Ishikawa (cell line): Measurements from ENCODE around the gene PKM.
A peak's percentile ranks its signal among the peaks of the same experiment; 100 is the strongest.

ENCODE experiments used
- CEBPB ChIP-seq: IDR thresholded peaks from 2 replicates; pipeline ENCODE4 v1.6.1; 2012
- CREB1 ChIP-seq: IDR thresholded peaks from 2 replicates; pipeline ENCODE4 v1.6.1; 2012; ENCODE audit warnings: low read depth
- EGR1 ChIP-seq: IDR thresholded peaks from 2 replicates; pipeline ENCODE4 v1.6.1; 2012
- EP300 ChIP-seq: IDR thresholded peaks from 2 replicates; pipeline ENCODE4 v1.6.1; 2012; ENCODE audit warnings: borderline replicate concordance
- FOXM1 ChIP-seq: IDR thresholded peaks from 2 replicates; pipeline ENCODE4 v1.6.1; 2012; ENCODE audit warnings: low read depth, borderline replicate concordance
- MAX ChIP-seq: IDR thresholded peaks from 2 replicates; pipeline ENCODE4 v1.6.1; 2012
- NFIC ChIP-seq: IDR thresholded peaks from 2 replicates; pipeline ENCODE4 v1.6.1; 2012
- RAD21 ChIP-seq: IDR thresholded peaks from 2 replicates; pipeline ENCODE4 v1.6.1; 2012; ENCODE audit warnings: low read depth
- REST ChIP-seq: IDR thresholded peaks from 2 replicates; pipeline ENCODE4 v1.6.1; 2012; ENCODE audit warnings: low read depth, mild to moderate bottlenecking
- TAF1 ChIP-seq: IDR thresholded peaks from 2 replicates; pipeline ENCODE4 v1.6.1; 2012; ENCODE audit warnings: low read depth, mild to moderate bottlenecking
- TCF12 ChIP-seq: IDR thresholded peaks from 2 replicates; pipeline ENCODE4 v1.6.1; 2012; ENCODE audit warnings: low read depth
- TEAD4 ChIP-seq: IDR thresholded peaks from 2 replicates; pipeline ENCODE4 v1.6.1; 2012
- YY1 ChIP-seq: IDR thresholded peaks from 2 replicates; pipeline ENCODE4 v1.6.1; 2012; ENCODE audit warnings: low read depth
- ZBTB7A ChIP-seq: IDR thresholded peaks from 2 replicates; pipeline ENCODE4 v1.6.1; 2012; ENCODE audit warnings: low read depth

- TF ChIP-seq MAX, result peak; percentile 80
- TF ChIP-seq FOXM1, result no peak
- no peak for TF ChIP-seq CEBPB
- TF ChIP-seq TAF1, result no peak
- no peak for TF ChIP-seq EP300
- TF ChIP-seq REST, result no peak
- no peak for TF ChIP-seq EGR1
- TF ChIP-seq YY1, result 0 out of 2 replicates have a peak, but pooled peaks have one; percentile 11
- peak; percentile 50 for TF ChIP-seq TEAD4
- TF ChIP-seq TCF12, result peak; percentile 67
- TF ChIP-seq RAD21, result no peak; the same call in 1 of the 2 replicates
- peak; percentile 60 for TF ChIP-seq NFIC
- peak; percentile 90 for TF ChIP-seq ZBTB7A
- TF ChIP-seq CREB1, result no peak
Measured at GRCh38 chr15:72184165-72184811, 46.7 kb downstream of the PKM start.
